Glutamatergic neuron (in vitro differentiated cells): ENCODE measurements around the gene HACD2. TPM values are rescaled to one million over a fixed set of nuclear protein-coding genes. Genes with fewer than 3 reads are reported as not detected.

Source experiments
- DNase-seq: peaks from one replicate; pipeline ENCODE4 v3.0.0; 2022
- H3K27ac Mint-ChIP-seq: one replicate; pipeline ENCODE4 v1.8.0; 2020; ENCODE audit warnings: mild to moderate bottlenecking, mixed read lengths, inconsistent platforms; ENCODE audit not compliant: unreplicated experiment
- H3K27me3 Mint-ChIP-seq: one replicate; pipeline ENCODE4 v1.8.0; 2020; ENCODE audit warnings: mild to moderate bottlenecking, moderate library complexity, mixed read lengths, inconsistent platforms; ENCODE audit not compliant: unreplicated experiment
- H3K36me3 Mint-ChIP-seq: one replicate; pipeline ENCODE4 v1.8.0; 2020; ENCODE audit warnings: mild to moderate bottlenecking, mixed read lengths, inconsistent platforms; ENCODE audit not compliant: unreplicated experiment
- H3K4me1 Mint-ChIP-seq: one replicate; pipeline ENCODE4 v1.8.0; 2020; ENCODE audit warnings: mild to moderate bottlenecking, low read depth, mixed read lengths, inconsistent platforms; ENCODE audit not compliant: unreplicated experiment
- H3K4me3 Mint-ChIP-seq: one replicate; pipeline ENCODE4 v1.8.0; 2020; ENCODE audit warnings: mild to moderate bottlenecking, mixed read lengths, inconsistent platforms; ENCODE audit not compliant: unreplicated experiment
- H3K9me3 Mint-ChIP-seq: one replicate; pipeline ENCODE4 v1.8.0; 2020; ENCODE audit warnings: mild to moderate bottlenecking, moderate library complexity, mixed read lengths, inconsistent platforms; ENCODE audit not compliant: unreplicated experiment
- total RNA-seq: library from RNA; stranded (reverse); fragmentation: NEBNext Ultra II Directional; extraction: Animal tissue kit (Norgen Biotek cat#: 25700); gene quantifications from one replicate; pipeline ENCODE4 v1.2.1, GENCODE V29; 2021; ENCODE audit not compliant: unreplicated experiment
- TF ChIP-seq, protein P1 (sequence below): fragments of 200-600 bp; sonication (generic); IDR thresholded peaks from one replicate; pipeline ENCODE4 v1.5.0; 2021; ENCODE audit not compliant: partially characterized antibody, unreplicated experiment

HACD2 gene
- total RNA-seq, 1 donor from 2014 or later, result 6.9 TPM

DNA sequence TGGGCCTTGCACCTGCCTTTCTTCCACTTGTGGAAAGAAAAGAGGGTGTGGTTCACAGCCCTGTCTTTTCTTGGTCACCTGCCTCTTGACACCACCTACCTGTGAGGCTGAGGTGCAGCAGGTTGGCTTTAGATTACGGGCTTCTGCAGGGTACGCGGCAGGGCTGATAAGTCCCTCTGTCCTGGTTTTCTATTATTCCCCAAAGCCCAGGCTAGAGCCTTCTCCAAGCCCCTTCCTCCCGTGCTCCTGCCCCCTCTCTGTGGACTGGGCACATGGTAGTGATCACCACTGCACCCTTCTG lies 44.8 kb upstream of the HACD2 start:
- DNase-seq, result no peak
- TF ChIP-seq, protein P1, sequence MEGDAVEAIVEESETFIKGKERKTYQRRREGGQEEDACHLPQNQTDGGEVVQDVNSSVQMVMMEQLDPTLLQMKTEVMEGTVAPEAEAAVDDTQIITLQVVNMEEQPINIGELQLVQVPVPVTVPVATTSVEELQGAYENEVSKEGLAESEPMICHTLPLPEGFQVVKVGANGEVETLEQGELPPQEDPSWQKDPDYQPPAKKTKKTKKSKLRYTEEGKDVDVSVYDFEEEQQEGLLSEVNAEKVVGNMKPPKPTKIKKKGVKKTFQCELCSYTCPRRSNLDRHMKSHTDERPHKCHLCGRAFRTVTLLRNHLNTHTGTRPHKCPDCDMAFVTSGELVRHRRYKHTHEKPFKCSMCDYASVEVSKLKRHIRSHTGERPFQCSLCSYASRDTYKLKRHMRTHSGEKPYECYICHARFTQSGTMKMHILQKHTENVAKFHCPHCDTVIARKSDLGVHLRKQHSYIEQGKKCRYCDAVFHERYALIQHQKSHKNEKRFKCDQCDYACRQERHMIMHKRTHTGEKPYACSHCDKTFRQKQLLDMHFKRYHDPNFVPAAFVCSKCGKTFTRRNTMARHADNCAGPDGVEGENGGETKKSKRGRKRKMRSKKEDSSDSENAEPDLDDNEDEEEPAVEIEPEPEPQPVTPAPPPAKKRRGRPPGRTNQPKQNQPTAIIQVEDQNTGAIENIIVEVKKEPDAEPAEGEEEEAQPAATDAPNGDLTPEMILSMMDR, result no peak
- H3K9me3 Mint-ChIP-seq, result peaks cover 5% of the 10 kb centered on the region

DNA sequence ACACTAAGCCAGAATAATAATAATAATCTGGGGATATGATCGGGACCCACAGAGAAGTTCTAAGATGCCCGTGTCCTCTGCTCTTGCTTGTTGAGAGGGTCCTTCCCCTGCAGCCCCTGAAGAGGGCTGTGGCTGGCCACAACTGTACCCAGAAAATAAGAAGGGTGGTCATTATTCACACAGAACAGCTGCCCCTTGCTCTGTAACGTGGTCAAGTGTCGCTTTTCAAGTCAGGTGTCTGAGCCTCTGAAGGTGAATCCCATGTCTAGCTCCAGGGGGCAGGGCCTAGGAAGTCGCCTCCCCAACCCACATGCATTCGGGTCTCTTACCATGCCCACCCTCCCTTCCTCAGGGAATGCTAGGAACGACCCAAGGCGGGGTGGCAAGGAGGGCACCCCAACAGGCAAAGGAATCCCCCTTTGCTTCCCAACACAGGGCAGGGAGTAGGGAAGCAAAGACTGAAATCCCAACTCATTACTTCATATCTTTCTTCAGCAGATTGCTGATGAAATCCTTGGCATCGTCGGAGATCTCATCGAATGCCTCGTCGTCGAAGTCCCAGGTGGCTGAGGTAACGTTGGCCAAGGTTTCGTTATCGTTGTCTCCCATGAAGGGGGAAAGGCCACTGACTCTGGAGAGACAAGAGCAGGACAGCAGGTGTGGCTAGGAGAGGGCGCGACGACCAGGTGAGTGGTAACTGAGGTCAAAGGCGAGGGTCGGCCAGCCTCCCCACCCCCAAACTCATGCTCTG lies 44.3 kb upstream of the HACD2 start:
- Mint-ChIP-seq H3K36me3 (no peaks in the 10 kb centered on the region), H3K4me3 (no peak overlapping the region), H3K27me3 (no peaks in the 10 kb centered on the region), H3K4me1 (peaks cover 15% of the 10 kb centered on the region), H3K27ac (no peak overlapping the region), H3K9me3 (peaks cover 5% of the 10 kb centered on the region)
- DNase-seq, result no peak
- TF ChIP-seq, protein P1, result no peak

More for the DNA sequence above, 44.8 kb upstream of the HACD2 start:
- no peaks in the 10 kb centered on the region for H3K36me3 Mint-ChIP-seq
- no peaks in the 10 kb centered on the region for H3K27me3 Mint-ChIP-seq
- H3K4me3 Mint-ChIP-seq, result no peak overlapping the region
- no peak overlapping the region for H3K27ac Mint-ChIP-seq
- H3K4me1 Mint-ChIP-seq, result peaks cover 18% of the 10 kb centered on the region

DNA sequence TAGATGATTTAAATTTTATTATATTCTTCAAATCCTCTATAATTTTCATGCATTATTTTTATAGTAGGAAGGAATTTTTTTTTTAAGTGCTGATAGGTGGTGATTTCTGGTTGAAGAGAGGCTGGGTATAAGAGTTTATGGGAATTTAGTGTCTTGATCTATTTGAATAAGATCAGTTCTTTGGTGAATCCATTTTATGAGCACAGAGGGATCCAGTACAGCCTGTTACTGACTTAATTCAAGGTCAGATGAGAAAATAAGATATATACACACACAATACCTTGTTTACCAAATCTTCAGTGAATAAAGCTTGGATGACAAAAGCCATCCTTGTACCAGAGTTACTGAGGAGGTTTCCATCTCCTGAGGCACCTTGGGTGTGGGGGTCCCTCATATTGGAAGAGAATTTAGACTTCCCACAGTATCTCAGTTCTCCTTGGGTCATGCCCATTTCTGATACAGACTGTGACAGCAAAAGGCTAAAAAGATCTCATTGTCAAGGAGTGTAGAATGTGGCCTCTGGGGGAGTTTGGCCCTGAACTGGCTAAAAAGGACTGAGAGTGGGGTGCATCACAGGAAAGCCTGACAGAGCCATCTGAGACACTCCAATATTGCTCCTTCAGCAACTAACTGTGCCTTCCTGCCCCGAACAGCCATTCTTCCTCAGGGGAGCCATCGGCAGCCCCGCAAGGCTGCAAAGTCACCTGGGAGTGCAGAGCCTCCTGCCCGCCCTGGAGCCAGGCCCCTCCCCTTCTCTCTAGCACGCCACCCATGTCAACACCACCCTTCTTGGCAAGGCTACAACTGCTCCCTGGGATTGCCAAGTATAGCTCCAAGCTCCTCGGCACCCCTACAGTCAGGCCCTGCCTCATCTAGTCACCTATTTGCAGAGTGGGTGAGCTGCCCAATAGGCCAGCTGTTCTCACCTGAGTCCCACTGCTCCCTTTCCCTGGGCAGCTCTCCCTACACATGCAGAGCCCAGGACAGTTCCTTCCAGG lies 43.1 kb upstream of the HACD2 start:
- no peak overlapping the region for H3K4me3 Mint-ChIP-seq
- no peak for DNase-seq
- TF ChIP-seq, protein P1, result no peak
- no peaks in the 10 kb centered on the region for H3K27me3 Mint-ChIP-seq
- H3K27ac Mint-ChIP-seq, result no peak overlapping the region
- no peaks in the 10 kb centered on the region for H3K36me3 Mint-ChIP-seq
- peaks cover 6% of the 10 kb centered on the region for H3K4me1 Mint-ChIP-seq
- peaks cover 3% of the 10 kb centered on the region for H3K9me3 Mint-ChIP-seq

DNA sequence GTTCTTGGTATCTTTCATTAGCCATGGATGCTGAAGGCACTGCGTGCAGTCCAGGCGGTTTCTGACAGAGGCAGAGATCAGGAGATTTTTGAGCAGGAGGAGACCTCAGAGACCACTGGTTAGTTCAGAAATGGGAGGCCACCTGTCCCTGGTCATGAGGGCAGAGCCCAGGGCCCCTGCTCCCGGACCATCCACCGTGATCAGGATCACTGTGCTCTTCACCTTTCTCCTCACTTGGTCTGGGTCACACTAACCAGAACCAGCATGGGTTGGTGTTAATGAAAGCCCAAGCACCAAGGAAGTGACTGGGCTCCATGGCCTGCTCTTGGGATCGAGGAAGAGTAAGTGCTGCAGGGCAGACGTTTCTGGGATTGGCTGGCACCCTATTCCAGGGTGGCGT lies 42.0 kb upstream of the HACD2 start:
- H3K4me1 Mint-ChIP-seq, result peaks cover 4% of the 10 kb centered on the region
- H3K4me3 Mint-ChIP-seq, result no peak overlapping the region
- H3K36me3 Mint-ChIP-seq, result no peaks in the 10 kb centered on the region
- no peaks in the 10 kb centered on the region for H3K27me3 Mint-ChIP-seq
- DNase-seq, result no peak
- TF ChIP-seq, protein P1, result no peak
- peaks cover 3% of the 10 kb centered on the region for H3K9me3 Mint-ChIP-seq
- H3K27ac Mint-ChIP-seq, result no peak overlapping the region
